ENCODE results near the gene L1CAM. TPM values are rescaled to one million over a fixed set of nuclear protein-coding genes. Genes with fewer than 3 reads are reported as not detected.

The L1CAM gene
- total RNA-seq, result 1 to 10 TPM; 4.3 to 9.2 TPM
- long read RNA-seq, partial matches to known transcripts, result 1 of 1 reads
- long read RNA-seq, other reads (novel, unspliced or antisense), result 0 of 1 reads

GRCh38 chrX:153885968-153886903 is at the start of gene L1CAM:
TSS of gene L1CAM (minus strand) at chrX:153886173. CDS start at chrX:153875836, 10,337 bp downstream.
- DNase-seq (no peak), ATAC-seq (peak in 1 of 2 donors; percentile 58)
- intact Hi-C loops (cut with DNase I), result no loop called here

GRCh38 chrX:153935326-153935851 is 49.4 kb upstream of the L1CAM start:
- intact Hi-C loops (cut with DNase I), result no loop called here
- no peak for ATAC-seq

GRCh38 chrX:153934762-153935325 is 48.9 kb upstream of the L1CAM start, which contains the start of gene NAA10:
TSS of gene NAA10 (minus strand) at chrX:153935037. CDS start at chrX:153934904, 133 bp downstream.
- intact Hi-C loops (cut with DNase I), result no loop called here
- DNase-seq (peak; percentile 81), ATAC-seq (peak; percentile 97 to 99)

More at GRCh38 chrX:153935326-153935851, 49.4 kb upstream of the L1CAM start:
- DNase-seq, result no peak

GRCh38 chrX:153934148-153934761 is 48.3 kb upstream of the L1CAM start:
- ATAC-seq, result peak; percentile 10 to 34
- no peak for DNase-seq
- intact Hi-C loops (cut with DNase I), result no loop called here

GRCh38 chrX:153933748-153934147 is 47.8 kb upstream of the L1CAM start:
- intact Hi-C loops (cut with DNase I), result no loop called here
- DNase-seq, result no peak
- ATAC-seq, result no peak

GRCh38 chrX:153932220-153932915 is 46.4 kb upstream of the L1CAM start:
- no peak for ATAC-seq

GRCh38 chrX:153931748-153932147 is 45.8 kb upstream of the L1CAM start:
- DNase-seq (no peak), ATAC-seq (no peak)
- intact Hi-C loops (cut with DNase I), result no loop called here

More at GRCh38 chrX:153932220-153932915, 46.4 kb upstream of the L1CAM start:
- no peak for DNase-seq
- intact Hi-C loops (cut with DNase I), result no loop called here

- DNase-seq (no peak), ATAC-seq (no peak)
- intact Hi-C loops (cut with DNase I), result no loop called here
These were observed 45.2 kb upstream of the L1CAM start for GRCh38 chrX:153931151-153931550.

- intact Hi-C loops (cut with DNase I), result no loop called here
- DNase-seq, result no peak
- no peak for ATAC-seq
These were observed 44.3 kb upstream of the L1CAM start for GRCh38 chrX:153930011-153930910.

- intact Hi-C loops (cut with DNase I), result no loop called here
- DNase-seq (no peak), ATAC-seq (no peak)
These were observed 43.6 kb upstream of the L1CAM start for GRCh38 chrX:153929576-153929975.

- no peak for DNase-seq
- intact Hi-C loops (cut with DNase I), result no loop called here
- ATAC-seq, result no peak
These were observed 42.9 kb upstream of the L1CAM start for GRCh38 chrX:153928846-153929245.

- peak; percentile 97 for DNase-seq
- peak; percentile 93 for ATAC-seq
- intact Hi-C loops (cut with DNase I), result no loop called here
These were observed 42.2 kb upstream of the L1CAM start for GRCh38 chrX:153927922-153928760.

GRCh38 chrX:153927672-153927921 is 41.6 kb upstream of the L1CAM start:
- intact Hi-C loops (cut with DNase I), result no loop called here
- DNase-seq (no peak), ATAC-seq (peak in 1 of 2 donors; percentile 2)

GRCh38 chrX:153926858-153927671 is 41.1 kb upstream of the L1CAM start:
- peak; percentile 12 to 14 for ATAC-seq
- intact Hi-C loops (cut with DNase I), result no loop called here
- DNase-seq, result peak; percentile 63

GRCh38 chrX:153926552-153926857 is 40.5 kb upstream of the L1CAM start:
- ATAC-seq (no peak), DNase-seq (no peak)
- intact Hi-C loops (cut with DNase I), result no loop called here

- intact Hi-C loops (cut with DNase I), result no loop called here
- DNase-seq, result no peak
- ATAC-seq, result peak in 1 of 2 donors; percentile 3
These were observed 40.0 kb upstream of the L1CAM start, which contains the start of gene ARHGAP4 for GRCh38 chrX:153925739-153926551. TSS of gene ARHGAP4 (minus strand) at chrX:153926264. CDS start at chrX:153926202, 62 bp downstream.

Measured in left cardiac atrium (tissue), 4 donors.